Activated CD8-positive, alpha-beta T cell treated with anti-CD3 and anti-CD28 coated beads for 36 hours (primary cell): ENCODE data around the gene RASIP1. TPM values are rescaled to one million over a fixed set of nuclear protein-coding genes. Genes with fewer than 3 reads are reported as not detected.

Experiments used
- ATAC-seq: fragments of 200-7000 bp; cut with Tn5 transposase; one replicate; pipeline ENCODE4 v1.10.0; 2021; ENCODE audit warnings: mild to moderate bottlenecking, moderate library complexity
- CTCF ChIA-PET: fragments of 350-600 bp; sonication (Branson Sonifier 250); formaldehyde crosslinking; loops from one replicate; lab custom pipeline; 2021; ENCODE audit warnings: antibody characterized with exemption; lab: Charles Lee
- POLR2A ChIA-PET: fragments of 350-600 bp; sonication (Branson Sonifier 250); formaldehyde crosslinking; loops from one replicate; lab custom pipeline; 2021; ENCODE audit warnings: antibody characterized with exemption; lab: Charles Lee
- DNase-seq: peaks from one replicate; pipeline ENCODE4 v3.0.0-alpha.2; 2020
- H3K27ac Mint-ChIP-seq: one replicate; pipeline ENCODE4 v1.8.0; 2021; ENCODE audit warnings: mild to moderate bottlenecking, mixed read lengths
- H3K27me3 Mint-ChIP-seq: one replicate; pipeline ENCODE4 v1.8.0; 2021; ENCODE audit warnings: mixed read lengths
- H3K36me3 Mint-ChIP-seq: one replicate; pipeline ENCODE4 v1.8.0; 2021; ENCODE audit warnings: low read depth, mixed read lengths
- H3K4me1 Mint-ChIP-seq: one replicate; pipeline ENCODE4 v1.8.0; 2021; ENCODE audit warnings: low read depth, mixed read lengths
- H3K4me3 Mint-ChIP-seq: one replicate; pipeline ENCODE4 v1.8.0; 2021; ENCODE audit warnings: mild to moderate bottlenecking, moderate library complexity, mixed read lengths
- H3K9me3 Mint-ChIP-seq: one replicate; pipeline ENCODE4 v1.8.0; 2021; ENCODE audit warnings: mixed read lengths
- CTCF ChIP-seq: fragments of 200-600 bp; IDR thresholded peaks from one replicate; pipeline ENCODE4 v1.8.0; 2022; ENCODE audit warnings: antibody characterized with exemption, mild to moderate bottlenecking
- intact Hi-C: fragments of 100-400 bp; cut with micrococcal nuclease; formaldehyde crosslinking; loops from one replicate; pipeline ENCODE4 v1.10.0; 2022
- total RNA-seq, 2 experiments: library from RNA; stranded (reverse); gene quantifications; one replicate each; pipeline ENCODE4 v1.2.3, GENCODE V29; 2021

Gene RASIP1
- total RNA-seq, 2 experiments from 2014 or later, result 0.72 to 1.2 TPM

- ChIA-PET CTCF (interaction anchor here (1.5 to 1.6 kb wide), 2 partner anchors 8 to 63 kb away, joined by 4 to 11 read pairs; no protein-coding TSS in a partner anchor), POLR2A (no interaction called here)
- Mint-ChIP-seq H3K9me3 (no peaks in the 10 kb centered on the region), H3K27me3 (peaks cover 3% of the 10 kb centered on the region), H3K4me1 (peaks cover 3% of the 10 kb centered on the region), H3K27ac (no peak overlapping the region), H3K36me3 (no peaks in the 10 kb centered on the region), H3K4me3 (no peak overlapping the region)
- no peak for DNase-seq
- no peak for TF ChIP-seq CTCF
- peak; percentile 27 for ATAC-seq
- intact Hi-C loops, result no loop called here
Observed at GRCh38 chr19:48779636-48780035, 39.2 kb upstream of the RASIP1 start.

GRCh38 chr19:48777720-48778119 lies 37.3 kb upstream of the RASIP1 start:
- H3K36me3 Mint-ChIP-seq, result no peaks in the 10 kb centered on the region
- no peak overlapping the region for H3K27ac Mint-ChIP-seq
- ATAC-seq (no peak), DNase-seq (no peak)
- ChIA-PET POLR2A (interaction anchor here (1.1 kb wide), 1 partner anchor 19 kb away, joined by 4 read pairs; no protein-coding TSS in a partner anchor), CTCF (interaction anchor here (1.1 kb wide), 1 partner anchor 18 kb away, joined by 3 read pairs; no protein-coding TSS in a partner anchor)
- intact Hi-C loops, result no loop called here
- no peak overlapping the region for H3K4me3 Mint-ChIP-seq
- H3K27me3 Mint-ChIP-seq, result peaks cover 3% of the 10 kb centered on the region
- H3K9me3 Mint-ChIP-seq, result no peaks in the 10 kb centered on the region
- H3K4me1 Mint-ChIP-seq, result peaks cover 3% of the 10 kb centered on the region
- TF ChIP-seq CTCF, result no peak

- POLR2A ChIA-PET, result no interaction called here
- DNase-seq (no peak), ATAC-seq (no peak)
- intact Hi-C loops, result no loop called here
- Mint-ChIP-seq H3K36me3 (no peaks in the 10 kb centered on the region), H3K27ac (no peak overlapping the region), H3K9me3 (no peaks in the 10 kb centered on the region), H3K4me1 (no peaks in the 10 kb centered on the region), H3K4me3 (no peak overlapping the region), H3K27me3 (no peaks in the 10 kb centered on the region)
- CTCF ChIA-PET, result no interaction called here
- TF ChIP-seq CTCF, result no peak
Observed at GRCh38 chr19:48777139-48777538, 36.7 kb upstream of the RASIP1 start.

GRCh38 chr19:48772503-48772953 lies 32.1 kb upstream of the RASIP1 start:
- H3K27me3 Mint-ChIP-seq, result peaks cover 10% of the 10 kb centered on the region
- TF ChIP-seq CTCF, result no peak
- H3K4me3 Mint-ChIP-seq, result no peak overlapping the region
- ATAC-seq (no peak), DNase-seq (no peak)
- H3K36me3 Mint-ChIP-seq, result no peaks in the 10 kb centered on the region
- no peaks in the 10 kb centered on the region for H3K9me3 Mint-ChIP-seq
- no peaks in the 10 kb centered on the region for H3K4me1 Mint-ChIP-seq
- intact Hi-C loops, result no loop called here
- no peak overlapping the region for H3K27ac Mint-ChIP-seq
- ChIA-PET CTCF (interaction anchor here (1.2 kb wide), 1 partner anchor 15 kb away, joined by 4 read pairs; no protein-coding TSS in a partner anchor), POLR2A (no interaction called here)

- H3K4me1 Mint-ChIP-seq, result no peaks in the 10 kb centered on the region
- H3K27me3 Mint-ChIP-seq, result peaks cover 11% of the 10 kb centered on the region
- no peak overlapping the region for H3K27ac Mint-ChIP-seq
- no peaks in the 10 kb centered on the region for H3K36me3 Mint-ChIP-seq
- H3K4me3 Mint-ChIP-seq, result no peak overlapping the region
- no peak for DNase-seq
- ChIA-PET CTCF (interaction anchor here (1.1 to 1.5 kb wide), 2 partner anchors 95 to 223 kb away, joined by 3 to 4 read pairs; partner anchors contain the start of gene RUVBL2), POLR2A (interaction anchor here (1.5 kb wide), 1 partner anchor 42 kb away, joined by 4 read pairs; no protein-coding TSS in a partner anchor)
- no peak for ATAC-seq
- intact Hi-C loops, result no loop called here
- no peak for TF ChIP-seq CTCF
- H3K9me3 Mint-ChIP-seq, result no peaks in the 10 kb centered on the region
Observed at GRCh38 chr19:48770734-48771472, 30.5 kb upstream of the RASIP1 start.
